ENCODE measurements around the gene GDPD2. TPM values are rescaled to one million over a fixed set of nuclear protein-coding genes. Genes with fewer than 3 reads are reported as not detected.

Gene GDPD2
- total and polyA plus RNA-seq, 2 of the 13 experiments (the other 11 are each of a cell fraction or from before 2014, with no cell fraction given) = 0.04 to 0.08 TPM

GRCh38 chrX:70434352-70434866, 11.3 kb downstream of the GDPD2 start (continued):
- TF ChIP-seq ZXDC (CRISPR knock-in tag; IDR thresholded peaks at IDR 0.05) = no peak
- no peak for TF ChIP-seq ZNF546 (CRISPR knock-in tag; conservative IDR thresholded peaks at IDR 0.05)
- TF ChIP-seq ZBTB37 (CRISPR knock-in tag; IDR thresholded peaks at IDR 0.05) = no peak
- no peak for TF ChIP-seq SETDB1 (CRISPR knock-in tag; IDR thresholded peaks at IDR 0.05; ENCODE audit: borderline replicate concordance)
- no peak for TF ChIP-seq NAIF1 (CRISPR knock-in tag; IDR thresholded peaks at IDR 0.05; ENCODE audit: borderline replicate concordance)
- TF ChIP-seq ZGPAT (CRISPR knock-in tag; IDR thresholded peaks at IDR 0.05) = no peak
- no peak for TF ChIP-seq ZNF33B (CRISPR knock-in tag; IDR thresholded peaks at IDR 0.05)
- 0 out of 2 replicates have a peak, but pooled peaks have one; percentile 10 for TF ChIP-seq ZNF34 (CRISPR knock-in tag; IDR thresholded peaks at IDR 0.05; ENCODE audit: borderline replicate concordance)
- TF ChIP-seq NFYB (CRISPR knock-in tag; IDR thresholded peaks at IDR 0.05) = no peak
- no peak for TF ChIP-seq NONO (IDR thresholded peaks at IDR 0.05)
- no peak for TF ChIP-seq NONO (CRISPR knock-in tag; conservative IDR thresholded peaks at IDR 0.05)
- TF ChIP-seq ZHX1 (CRISPR knock-in tag; IDR thresholded peaks at IDR 0.05; ENCODE audit: low read depth) = no peak
- no peak for TF ChIP-seq ISL2 (CRISPR knock-in tag; IDR thresholded peaks at IDR 0.05)
- TF ChIP-seq SOX5 (CRISPR knock-in tag; IDR thresholded peaks at IDR 0.05; ENCODE audit: borderline replicate concordance) = no peak
- no peak for TF ChIP-seq ZNF597 (CRISPR knock-in tag; IDR thresholded peaks at IDR 0.05)
- TF ChIP-seq TEAD3 (CRISPR knock-in tag; optimal IDR thresholded peaks at IDR 0.05; ENCODE audit: borderline replicate concordance) = no peak
- TF ChIP-seq NPAS2 (CRISPR knock-in tag; IDR thresholded peaks at IDR 0.05; ENCODE audit: borderline replicate concordance) = no peak
- TF ChIP-seq ZFP90 (CRISPR knock-in tag; IDR thresholded peaks at IDR 0.05; ENCODE audit: borderline replicate concordance) = no peak
- no peak for TF ChIP-seq ZNF841 (CRISPR knock-in tag; IDR thresholded peaks at IDR 0.05; ENCODE audit: borderline replicate concordance)
- no peak for TF ChIP-seq MEIS1 (CRISPR knock-in tag; IDR thresholded peaks at IDR 0.05; ENCODE audit: borderline replicate concordance)
- no peak for TF ChIP-seq HNF4A (CRISPR knock-in tag; IDR thresholded peaks at IDR 0.05)

Data from HepG2 (cell line).